GM21825 (cell line): ENCODE measurements around the gene ZNF503.
"Not testable (repeated sequence)": the region's sequence is repeated elsewhere in the genome, so short reads cannot be mapped to it uniquely, and the experiment has no call there.

ENCODE experiments used
- ATAC-seq: cut with Tn5 transposase; IDR thresholded peaks from one replicate; pipeline ENCODE4 v1.9.1; 2021; ENCODE audit warnings: mild to moderate bottlenecking, moderate library complexity; ENCODE audit not compliant: unreplicated experiment

ZNF503 gene

DNA sequence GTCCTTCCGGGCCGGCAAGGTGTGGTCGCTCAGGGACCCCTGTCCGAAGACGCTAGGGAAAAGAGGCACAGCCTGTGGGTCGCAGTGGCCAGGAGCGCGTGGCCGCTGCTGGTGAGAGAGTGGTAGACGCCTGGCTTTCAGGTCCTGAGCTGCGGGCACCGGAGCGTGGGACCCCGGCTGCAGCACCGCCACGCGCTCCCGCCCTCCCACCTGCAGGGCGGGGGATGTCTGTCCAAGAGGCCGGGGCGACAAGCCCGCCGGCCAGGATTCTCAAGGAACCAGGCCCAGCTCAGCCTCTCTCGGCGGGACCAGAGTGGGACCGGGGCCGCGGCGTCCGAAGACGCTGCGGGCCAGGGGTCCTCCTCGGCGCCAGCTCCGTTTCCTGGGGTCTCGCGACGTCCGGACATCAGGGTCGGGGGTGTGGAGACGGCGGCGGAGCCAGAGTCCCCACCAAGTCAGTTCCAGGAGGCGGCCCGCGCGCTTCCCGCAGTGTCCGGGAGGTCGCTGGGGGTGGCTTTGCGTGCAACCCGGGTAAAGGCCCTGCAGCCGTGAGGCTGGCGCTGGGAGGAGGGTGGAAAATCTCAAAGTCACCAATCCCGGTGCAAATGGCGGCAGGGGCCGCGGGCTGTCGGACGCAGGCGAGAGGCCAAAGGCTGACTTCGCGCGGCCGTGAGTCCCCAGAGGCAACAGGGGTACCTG is 5.5 kb downstream of the ZNF503 start:
- no peak for ATAC-seq

DNA sequence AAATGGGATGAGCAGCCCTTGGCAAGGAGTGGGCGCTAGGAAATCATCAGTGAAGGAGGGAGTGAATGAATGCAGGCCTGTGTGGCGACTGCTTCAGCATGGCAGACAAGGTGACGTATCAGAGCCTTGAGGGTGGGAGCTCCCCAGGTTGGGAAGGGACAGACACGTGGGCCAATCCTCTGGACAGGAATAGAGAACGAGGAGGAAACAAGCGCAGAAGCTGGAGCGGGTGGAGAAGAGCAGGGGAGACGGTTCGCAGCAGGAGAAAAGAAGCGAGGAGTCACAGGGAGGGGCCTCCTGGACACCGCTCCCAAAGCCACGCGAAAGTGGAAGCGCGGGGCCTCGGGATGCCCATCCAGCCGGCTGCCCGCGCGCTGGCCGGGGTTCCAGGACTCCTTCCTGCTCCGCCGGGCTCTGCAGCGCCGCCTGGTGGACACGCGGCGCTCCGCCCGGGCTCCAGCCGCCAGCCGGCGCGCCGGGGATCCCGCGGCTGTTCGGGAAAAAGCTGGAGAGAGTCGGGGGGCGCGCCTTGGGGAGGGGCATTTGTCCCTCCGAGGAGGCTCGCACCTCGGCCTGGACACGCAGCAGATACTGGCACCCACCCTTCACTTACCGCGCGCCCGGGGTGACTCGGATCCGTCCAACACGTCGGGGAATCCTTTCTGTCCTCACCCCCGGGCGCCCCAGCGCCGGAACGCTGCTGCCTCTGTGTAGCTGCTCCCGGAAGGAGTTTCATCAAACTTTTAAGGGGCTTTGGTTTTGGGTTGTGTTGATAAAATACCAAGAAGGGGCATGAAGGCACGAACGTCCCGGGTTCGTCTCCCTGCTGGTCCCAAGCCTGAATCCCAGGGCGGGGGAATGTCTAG is 6.3 kb downstream of the ZNF503 start:
- no peak for ATAC-seq

DNA sequence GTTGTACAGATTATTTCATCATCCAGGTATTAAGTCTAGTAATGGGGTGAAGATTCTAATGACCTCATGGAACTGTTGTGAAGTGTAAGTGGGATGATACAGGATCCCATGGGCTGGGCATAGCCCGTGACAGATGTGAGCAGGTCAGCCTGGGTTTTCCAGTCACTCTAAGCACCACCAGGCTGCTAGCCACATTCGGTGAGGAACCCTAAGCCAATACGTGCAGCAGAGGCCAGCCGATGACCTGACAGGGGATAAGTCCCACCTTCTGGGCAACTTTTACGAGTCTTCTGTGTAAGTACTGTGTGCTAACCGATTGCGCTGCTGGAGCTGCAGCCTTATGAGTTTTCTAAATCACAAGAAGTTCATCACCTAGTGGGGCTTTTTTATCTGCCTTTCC is 7.3 kb downstream of the ZNF503 start:
- no peak for ATAC-seq

DNA sequence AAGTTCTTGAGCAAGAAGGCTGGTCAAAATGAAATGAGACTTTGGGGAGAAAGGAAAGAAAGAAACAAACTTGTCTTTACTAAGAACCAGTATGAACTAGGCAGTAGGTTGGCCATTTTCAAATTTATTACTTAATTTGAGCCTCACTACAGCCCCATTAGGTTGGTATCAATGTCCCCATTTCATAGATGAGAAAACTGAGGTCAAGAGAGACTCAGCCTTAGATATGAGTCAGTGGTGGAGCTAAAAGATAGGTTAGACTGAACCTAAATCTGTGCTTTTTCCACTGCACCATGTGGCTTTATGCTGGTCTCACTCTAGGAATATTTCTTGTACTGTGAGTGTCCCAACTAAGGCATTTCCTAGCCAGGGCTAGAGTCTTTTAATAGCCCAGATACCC is 8.8 kb downstream of the ZNF503 start:
- no peak for ATAC-seq

DNA sequence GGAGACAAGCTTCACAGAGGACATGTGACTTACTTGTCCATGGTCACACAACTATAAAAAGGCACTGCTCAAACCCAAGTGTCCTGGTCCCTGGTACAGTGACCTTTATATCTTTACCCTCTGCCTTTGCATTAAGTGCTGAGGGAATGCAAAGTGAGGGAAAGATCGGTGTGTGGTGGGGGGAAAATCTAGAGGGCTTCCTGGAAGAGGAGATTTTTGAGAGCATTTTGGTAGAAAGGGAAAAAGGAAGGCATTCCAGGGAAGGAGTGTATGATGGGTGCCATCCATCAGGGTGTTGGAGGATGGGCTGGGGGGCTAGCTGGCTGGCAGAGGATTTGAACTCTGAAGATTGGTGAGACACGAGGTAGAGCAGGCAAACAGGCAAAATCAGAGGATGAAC is 9.3 kb downstream of the ZNF503 start:
- ATAC-seq: no peak

DNA sequence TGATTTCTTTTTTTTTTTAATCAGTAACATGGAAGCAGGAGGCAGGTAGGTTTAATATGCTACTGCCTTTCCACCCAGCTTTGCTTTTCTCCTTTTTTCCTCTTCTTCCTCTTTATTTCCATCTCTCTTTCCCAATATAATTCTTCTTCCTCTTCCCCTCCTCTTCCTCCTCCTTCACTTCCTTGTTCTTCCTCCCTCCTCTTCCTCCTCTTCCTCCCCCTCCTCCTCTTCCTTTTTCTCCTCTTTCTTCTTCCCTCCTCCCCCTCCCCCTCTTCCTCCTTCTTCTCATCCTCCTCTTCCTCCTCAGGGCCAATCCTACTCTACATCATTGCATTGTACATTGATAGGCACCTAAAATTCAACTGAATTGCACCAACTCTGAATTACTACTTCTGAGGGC is 11.4 kb downstream of the ZNF503 start:
- no peak for ATAC-seq

DNA sequence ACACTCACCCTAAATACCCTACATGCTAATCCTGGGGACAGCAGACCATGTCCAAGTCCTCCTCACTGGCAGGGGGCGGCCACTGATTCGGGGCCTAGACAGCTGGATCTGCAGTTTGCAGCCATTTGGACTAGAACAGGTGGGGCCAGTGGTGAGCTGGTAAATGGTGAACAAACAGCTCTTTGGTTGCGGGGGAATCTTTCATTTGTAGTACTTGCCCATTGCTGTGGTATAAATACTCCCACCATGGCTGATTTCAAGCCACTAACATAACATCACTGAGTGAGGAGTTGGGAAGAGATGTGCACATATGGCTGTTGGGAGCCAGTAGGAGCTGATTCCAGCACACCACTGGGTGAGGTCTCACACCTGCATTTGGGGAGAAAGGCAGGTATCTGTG is 13.5 kb downstream of the ZNF503 start:
- ATAC-seq: no peak

DNA sequence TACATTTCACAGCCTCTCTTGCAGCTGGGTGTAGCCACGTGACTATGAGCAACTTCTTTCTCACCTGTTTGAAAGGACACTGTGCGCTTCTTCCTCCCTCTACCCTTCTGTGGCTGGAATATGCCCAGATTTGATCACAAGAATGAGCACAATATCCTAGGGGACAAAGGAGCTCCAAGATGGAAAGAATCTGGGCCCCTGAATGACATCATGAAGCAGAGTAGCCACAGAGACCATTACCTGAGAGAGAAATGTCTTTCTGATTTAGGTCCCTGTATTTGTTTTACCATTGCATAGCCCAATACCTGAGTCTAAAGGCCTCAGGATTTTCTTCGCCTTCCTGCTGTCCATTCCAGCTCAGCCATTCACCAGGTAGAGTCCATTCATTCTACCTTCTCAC is 15.4 kb downstream of the ZNF503 start:
- no peak for ATAC-seq

DNA sequence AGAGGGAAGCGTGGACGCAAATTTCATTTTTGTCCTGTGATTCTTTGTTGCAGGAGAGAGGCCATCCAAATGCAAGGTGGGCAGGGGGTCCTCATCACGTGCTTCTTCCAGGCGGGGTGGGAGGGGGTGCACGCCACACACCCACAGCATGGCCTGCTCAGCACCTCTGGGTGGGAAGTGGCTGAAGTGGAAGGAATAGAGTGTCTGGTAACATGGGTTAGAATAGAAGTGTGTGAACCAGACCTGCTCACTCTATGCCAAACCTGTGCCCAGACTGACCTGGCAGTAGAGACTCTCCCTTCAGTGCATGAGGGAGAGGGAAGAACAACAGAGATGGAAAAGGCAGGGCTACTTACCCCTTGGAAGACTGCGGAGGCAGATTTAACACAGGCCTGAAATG is 21.7 kb downstream of the ZNF503 start:
- ATAC-seq: no peak

DNA sequence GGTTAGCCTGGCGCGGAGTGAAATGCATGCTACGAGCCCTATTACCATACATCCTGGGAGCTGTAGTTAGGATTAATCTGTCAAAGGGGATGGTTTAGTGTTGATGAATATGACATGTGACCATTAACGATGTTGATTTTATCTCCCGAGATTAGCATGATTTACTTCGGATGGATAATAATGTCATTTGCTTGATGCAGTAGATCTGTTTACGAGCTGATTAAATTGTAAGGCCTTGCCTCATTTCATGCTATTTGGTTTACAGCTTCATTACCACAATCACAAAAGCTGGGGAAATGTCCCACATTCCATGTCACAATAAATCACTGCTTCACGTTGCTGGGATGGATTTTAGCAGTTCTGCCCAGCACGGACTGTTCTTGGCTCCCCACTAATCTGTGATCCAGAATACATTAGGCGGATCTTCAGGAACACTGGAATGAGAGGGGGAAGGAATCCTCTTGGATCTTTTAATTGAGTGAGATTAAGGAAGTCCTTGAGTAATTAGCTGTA is 22.3 kb downstream of the ZNF503 start:
- ATAC-seq: no peak

DNA sequence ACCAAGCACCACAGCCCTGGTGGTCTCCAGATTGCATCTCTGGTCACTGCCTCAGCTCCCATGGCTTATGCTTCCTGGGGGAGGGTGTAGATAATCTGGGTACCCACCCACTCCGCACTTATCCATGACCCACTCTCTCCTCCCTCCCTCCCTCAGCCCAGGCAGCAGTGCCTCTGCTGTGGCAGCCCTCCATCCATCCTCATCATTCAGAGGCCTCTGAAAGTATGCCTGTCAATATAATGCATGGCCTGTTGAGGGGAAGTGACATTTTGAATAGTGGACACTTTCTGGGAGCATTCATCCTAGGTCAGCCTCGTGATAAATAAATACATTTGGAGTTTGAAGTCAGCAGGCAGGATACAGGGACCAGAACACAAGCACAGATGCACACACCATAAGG is 23.2 kb downstream of the ZNF503 start:
- no peak for ATAC-seq

DNA sequence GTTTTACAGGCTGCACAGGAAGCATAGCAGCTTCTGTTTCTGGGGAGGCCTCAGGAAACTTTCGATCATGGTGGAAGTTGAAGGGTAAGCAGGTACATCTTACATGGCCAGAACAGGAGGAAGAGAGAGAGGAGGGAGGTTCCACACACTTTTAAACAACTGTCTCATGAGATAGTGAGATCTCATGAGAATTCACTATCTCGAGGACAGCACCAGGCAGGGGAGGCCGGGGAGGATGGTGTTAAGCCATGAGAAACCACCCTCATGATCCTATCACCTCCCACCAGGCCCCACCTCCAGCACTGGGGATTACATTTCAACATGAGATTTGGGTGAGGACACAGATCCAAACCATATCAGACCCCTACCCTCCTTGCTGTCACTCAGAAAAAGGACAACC is 23.7 kb downstream of the ZNF503 start:
- no peak for ATAC-seq

DNA sequence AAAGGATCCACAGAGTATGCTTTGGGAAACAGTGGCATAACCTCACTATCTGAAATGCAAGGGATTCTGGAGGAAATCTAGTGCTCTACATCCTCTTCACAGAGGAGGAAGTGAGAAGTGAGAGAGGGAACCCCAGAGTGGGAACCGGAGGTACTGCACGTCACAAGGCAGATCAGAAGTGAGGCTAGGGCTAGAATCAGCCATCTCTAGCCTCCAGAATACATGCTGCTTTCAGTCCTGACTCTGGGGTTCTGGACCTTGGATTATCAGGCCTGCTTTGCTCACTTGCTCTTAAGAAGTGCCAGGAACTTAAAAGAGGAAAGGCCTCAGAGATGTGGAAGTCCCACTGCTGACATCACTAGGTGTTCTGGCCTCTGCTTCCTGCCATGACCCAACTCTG is 25.7 kb downstream of the ZNF503 start:
- ATAC-seq: peak; percentile 85

DNA sequence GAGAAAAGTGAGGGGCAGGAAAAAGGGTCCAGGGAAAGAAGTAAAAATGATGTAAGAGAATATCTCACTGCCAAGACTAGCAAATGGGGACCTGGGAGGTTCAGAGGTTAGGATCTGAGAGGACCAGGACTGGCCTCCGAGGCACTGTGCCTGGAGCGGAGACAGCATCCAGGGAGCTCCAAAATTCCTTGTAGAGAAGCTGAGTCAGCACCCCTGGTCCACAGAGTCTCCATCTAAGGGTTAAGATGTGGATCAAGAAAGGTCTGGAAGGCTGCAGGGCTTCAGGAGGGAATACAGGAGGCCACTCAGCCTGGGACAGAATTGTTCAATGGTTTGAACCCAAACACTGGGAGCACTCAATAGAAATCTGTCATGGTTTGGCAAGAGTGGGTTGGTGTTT is 30.6 kb downstream of the ZNF503 start:
- ATAC-seq: no peak

DNA sequence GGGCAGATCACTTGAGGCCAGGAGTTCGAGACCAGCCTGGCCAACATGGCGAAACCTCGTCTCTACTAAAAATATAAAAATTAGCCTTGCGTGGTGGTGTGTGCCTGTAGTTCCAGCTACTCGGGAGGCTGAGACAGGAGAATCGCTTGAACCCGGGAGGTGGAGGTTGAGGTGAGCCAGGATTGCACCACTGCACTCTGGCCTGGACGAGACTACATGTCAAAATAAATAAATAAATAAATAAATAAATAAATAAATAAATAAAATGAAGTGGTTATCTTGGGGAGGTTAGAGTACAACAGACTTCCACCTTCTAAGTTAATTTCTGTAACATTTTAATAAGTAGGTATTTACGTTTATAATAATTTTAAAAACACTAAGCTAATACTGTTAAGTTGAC is 31.7 kb downstream of the ZNF503 start:
- not testable (repeated sequence) for ATAC-seq

DNA sequence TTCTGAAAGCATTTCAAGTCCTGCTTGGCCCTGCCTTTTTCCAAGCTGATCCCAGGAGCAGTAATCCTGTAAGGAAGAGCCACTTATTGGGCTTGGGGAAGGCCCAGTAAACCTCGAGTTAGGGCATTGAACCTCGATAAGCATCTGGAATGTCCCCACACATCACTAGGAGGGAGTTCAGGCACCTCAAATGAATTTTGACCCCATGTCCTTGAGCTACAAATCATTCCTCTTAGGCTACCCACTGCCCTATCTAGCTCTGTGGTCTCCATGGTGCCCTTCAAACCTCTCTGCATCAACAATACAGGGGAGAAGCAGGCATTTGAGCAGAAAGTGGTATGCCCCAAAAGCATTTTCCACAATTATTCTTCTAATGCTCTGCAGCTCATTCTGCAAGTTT is 33.7 kb downstream of the ZNF503 start:
- no peak for ATAC-seq

DNA sequence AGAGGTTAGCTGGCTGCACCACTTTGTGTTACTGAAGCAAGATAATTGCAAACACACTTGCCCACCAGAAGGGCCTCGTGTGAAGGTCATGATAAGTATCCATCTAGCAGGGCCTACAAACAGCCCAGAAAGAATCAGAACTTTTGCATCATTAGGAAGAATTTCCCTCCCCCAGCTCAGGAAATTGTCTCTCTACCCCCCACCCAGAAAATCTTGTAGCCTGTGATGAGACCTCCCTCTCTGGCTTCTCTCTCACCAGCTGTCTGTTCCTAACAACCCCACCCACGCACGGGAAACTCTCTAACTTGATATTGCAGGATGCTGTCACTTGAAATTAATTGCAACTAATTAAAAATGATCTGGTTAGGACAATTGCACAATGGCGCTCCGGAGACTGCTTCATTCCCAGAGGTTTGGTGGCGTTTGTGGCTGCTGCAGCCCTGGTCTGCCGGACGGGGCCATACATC is 34.5 kb downstream of the ZNF503 start:
- no peak for ATAC-seq

DNA sequence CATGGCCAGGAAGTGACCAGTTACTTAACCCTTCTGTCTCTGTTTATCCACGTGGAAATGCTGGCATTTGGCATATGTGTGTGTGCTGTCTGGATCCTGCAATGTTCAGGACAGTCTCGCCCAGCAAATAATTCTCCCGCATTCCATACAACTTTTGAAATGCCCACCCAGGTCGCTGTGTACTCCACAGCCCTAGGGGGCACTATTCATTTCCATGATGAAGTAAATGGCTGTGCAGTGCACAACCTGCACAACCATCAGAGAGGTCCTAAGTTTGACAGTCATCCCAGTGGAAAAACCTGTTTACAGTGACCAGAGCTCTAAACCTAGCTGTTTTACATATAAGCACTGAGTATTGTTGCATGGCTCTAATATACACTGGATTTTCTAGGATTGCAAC is 38.1 kb downstream of the ZNF503 start:
- no peak for ATAC-seq

DNA sequence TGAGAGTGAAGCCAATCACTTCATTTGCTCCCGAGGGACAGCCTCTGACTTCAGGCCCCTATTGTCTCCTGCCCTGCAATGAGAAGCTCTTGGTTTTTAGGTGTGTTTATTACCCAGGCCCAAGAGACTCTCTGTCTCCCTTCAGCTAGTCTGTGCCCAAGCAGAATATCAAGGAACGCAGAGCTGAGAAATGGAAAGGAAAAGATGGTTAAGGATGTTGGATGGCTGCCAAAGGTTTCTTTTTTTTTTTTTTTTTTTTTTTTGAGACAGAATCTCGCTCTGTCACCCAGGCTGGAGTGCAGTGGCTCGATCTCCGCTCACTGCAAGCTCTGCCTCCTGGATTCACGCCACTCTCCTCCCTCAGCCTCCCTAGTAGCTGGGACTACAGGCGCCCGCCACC is 41.7 kb downstream of the ZNF503 start:
- ATAC-seq: not testable (repeated sequence)

DNA sequence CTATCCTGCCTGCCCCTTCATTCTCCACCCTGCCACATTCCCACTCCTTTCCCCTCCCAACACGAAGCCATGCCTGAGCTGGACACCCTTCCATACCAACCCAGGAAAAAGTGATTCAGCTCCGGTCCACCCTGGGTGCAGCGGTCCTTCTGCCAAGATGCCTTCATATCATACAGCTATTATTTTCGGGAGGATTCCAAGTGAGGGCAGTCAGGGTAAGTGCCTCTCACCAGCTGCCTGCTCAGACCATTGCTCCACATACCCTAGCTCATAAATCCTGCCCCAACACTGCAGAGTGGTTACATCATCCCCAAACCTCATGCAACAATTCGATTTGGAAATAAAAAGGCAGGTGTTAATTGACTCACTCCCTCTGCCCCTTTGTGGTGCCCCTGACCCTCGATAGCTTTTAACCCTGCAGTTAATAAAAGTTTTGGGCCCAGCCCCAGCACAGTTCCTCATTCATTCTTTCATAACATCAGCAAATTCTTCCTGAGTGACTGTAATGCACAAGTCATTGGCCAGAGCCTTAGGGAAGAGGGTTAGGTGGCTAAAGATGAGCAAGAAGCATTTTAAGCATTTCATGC is 42.6 kb downstream of the ZNF503 start:
- no peak for ATAC-seq

DNA sequence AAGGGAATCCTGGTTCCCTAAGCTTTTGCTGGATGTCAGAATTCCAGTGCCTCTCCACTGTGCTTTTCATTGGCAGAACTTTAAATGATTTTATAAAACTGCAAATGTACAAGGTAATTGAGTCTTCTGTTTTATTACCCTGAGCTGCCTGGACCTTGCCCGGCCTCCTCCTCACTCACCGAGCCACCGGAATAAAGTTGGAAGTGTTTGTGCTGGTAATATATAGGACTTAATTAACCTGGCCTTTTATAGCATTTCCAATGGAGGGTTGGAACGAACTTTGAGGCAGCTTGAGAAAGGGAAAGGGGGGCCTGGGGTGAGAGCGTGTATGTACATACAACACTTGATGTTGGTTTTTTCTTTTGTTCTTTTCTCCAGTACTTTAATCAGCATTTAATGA is 43.4 kb downstream of the ZNF503 start:
- no peak for ATAC-seq

DNA sequence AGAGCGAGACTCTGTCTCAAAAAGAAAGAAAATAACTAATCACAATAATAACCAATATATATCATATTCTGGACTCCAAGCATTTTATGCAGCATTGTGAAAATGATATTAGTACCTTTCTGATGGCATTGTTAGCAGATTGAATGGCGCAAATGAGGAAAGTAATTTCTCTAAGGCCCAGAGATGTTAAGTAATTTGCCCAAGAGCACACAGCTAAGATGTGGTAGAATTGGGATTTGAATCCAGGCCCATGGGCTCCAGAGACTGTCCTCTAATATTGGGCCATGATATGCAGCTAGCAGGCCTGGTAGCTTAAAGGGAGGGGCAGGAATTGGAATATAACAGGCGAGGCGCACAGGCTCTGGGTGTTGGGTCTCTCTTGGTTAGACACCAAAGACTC is 44.1 kb downstream of the ZNF503 start:
- ATAC-seq: no peak
